Measurements from ENCODE around the gene EEFSEC. TPM values are rescaled to one million over a fixed set of nuclear protein-coding genes. Genes with fewer than 3 reads are reported as not detected.

The EEFSEC gene
- total RNA-seq, 1 donor from 2014 or later = 15.3 TPM

DNA sequence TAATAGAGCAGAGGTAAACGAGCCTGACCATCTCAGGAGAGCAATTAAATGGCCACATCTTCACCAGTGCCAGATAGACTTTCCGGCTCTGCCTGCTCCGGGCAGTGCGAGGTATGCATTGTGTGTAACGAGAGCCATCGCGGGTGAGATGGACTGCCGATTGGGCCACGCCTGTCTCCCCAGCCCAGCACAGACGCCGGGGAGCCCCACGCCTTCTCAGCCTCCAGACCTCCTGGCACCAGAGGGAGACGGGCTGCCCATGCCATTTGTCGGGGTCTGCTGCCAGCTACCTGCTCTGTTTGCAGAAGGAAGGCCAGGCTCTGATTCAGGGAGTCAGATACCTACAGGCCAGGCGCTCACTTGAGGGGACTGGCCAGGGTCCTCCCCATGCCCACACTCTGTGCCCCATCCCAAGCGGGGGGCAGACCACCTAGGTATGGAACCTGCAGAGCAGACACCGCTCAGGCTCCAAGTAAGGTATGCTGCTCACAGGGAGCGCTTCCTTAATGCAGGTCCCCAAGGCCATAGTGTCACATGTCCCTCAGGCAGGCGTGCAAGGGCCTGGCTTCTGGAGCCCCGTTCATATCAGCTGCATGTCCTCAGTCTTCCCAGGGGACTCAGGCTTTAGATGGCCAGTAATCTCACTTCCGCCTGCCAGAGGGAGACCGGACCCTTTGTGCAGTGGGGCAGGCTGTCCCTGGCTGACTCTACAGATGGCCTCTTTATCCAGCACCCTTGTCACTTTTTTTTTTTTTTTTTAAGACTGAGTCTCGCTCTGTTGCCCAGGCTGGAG is 251.2 kb downstream of the EEFSEC start:
- intact Hi-C loops (cut with DNase I) = no loop called here
- Histone ChIP-seq H3K4me3 (no peak overlapping the region), H3K9me3 (no peaks in the 10 kb centered on the region), H3K27ac (no peak overlapping the region), H3K4me1 (no peaks in the 10 kb centered on the region), H3K36me3 (no peaks in the 10 kb centered on the region), H3K27me3 (no peaks in the 10 kb centered on the region)
- no peak for ATAC-seq
- no peak for DNase-seq
- TF ChIP-seq, protein P1, sequence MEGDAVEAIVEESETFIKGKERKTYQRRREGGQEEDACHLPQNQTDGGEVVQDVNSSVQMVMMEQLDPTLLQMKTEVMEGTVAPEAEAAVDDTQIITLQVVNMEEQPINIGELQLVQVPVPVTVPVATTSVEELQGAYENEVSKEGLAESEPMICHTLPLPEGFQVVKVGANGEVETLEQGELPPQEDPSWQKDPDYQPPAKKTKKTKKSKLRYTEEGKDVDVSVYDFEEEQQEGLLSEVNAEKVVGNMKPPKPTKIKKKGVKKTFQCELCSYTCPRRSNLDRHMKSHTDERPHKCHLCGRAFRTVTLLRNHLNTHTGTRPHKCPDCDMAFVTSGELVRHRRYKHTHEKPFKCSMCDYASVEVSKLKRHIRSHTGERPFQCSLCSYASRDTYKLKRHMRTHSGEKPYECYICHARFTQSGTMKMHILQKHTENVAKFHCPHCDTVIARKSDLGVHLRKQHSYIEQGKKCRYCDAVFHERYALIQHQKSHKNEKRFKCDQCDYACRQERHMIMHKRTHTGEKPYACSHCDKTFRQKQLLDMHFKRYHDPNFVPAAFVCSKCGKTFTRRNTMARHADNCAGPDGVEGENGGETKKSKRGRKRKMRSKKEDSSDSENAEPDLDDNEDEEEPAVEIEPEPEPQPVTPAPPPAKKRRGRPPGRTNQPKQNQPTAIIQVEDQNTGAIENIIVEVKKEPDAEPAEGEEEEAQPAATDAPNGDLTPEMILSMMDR (IDR thresholded peaks at IDR 0.05) = no peak

DNA sequence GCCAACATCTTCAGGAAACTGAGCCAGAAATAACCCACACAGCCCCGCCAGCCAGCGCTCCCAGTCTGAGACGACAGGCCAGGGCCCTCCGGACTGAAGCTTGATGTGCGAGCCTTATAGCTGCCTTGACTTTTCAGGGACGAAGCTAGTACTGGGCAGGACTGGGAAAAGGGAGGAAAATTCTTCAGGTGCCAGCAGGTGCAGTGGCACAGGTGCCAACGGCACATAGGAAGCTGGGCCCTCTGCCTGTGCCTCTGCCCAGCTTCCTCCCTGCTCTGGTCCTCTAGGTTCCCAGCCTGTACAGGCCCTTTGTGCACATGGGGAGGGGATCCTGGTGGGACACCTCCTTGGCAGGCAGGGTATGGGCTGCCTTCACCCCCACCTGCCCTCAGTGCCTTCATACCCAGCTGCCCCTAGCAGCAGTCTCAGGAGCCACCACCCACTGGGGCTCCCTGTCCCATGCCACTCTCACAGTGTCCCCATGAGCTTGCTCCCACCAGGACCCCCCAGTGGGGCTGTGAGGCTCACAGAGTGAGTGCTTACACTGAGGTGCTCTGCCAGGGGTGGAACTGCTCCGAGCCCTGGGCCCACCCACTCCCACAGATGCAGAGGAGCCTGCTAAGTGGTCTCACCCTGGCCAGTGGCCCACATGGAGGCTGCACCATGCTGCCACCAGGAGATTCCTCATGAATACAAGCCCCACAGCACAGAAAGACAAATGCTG is 252.4 kb downstream of the EEFSEC start:
- Histone ChIP-seq H3K4me1 (no peaks in the 10 kb centered on the region), H3K4me3 (no peak overlapping the region), H3K27me3 (no peaks in the 10 kb centered on the region), H3K27ac (no peak overlapping the region), H3K9me3 (no peaks in the 10 kb centered on the region), H3K36me3 (no peaks in the 10 kb centered on the region)
- intact Hi-C loops (cut with DNase I) = no loop called here
- TF ChIP-seq, protein P1 (IDR thresholded peaks at IDR 0.05) = no peak
- ATAC-seq (no peak), DNase-seq (no peak)

DNA sequence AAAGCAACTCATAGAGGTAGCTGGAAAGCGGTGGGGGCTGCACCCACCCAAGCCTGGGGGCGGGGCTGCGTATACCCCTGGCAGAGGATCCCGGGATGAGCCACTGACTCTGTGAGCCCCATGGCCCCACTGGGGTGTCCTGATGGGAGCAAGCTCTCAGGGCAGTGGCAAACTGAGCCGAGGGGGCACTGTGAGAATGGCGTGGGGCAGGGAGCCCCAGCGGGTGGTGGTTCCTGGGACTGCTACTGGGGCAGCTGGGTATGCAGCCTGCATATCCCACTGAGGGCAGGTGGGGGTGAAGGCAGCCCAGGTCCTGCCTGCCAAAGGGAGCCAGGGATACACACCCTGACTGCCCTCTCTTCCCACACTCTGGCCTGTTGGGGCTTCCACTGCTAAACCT is 254.0 kb downstream of the EEFSEC start:
- TF ChIP-seq, protein P1 (IDR thresholded peaks at IDR 0.05) = no peak
- DNase-seq = no peak
- intact Hi-C loops (cut with DNase I) = no loop called here

DNA sequence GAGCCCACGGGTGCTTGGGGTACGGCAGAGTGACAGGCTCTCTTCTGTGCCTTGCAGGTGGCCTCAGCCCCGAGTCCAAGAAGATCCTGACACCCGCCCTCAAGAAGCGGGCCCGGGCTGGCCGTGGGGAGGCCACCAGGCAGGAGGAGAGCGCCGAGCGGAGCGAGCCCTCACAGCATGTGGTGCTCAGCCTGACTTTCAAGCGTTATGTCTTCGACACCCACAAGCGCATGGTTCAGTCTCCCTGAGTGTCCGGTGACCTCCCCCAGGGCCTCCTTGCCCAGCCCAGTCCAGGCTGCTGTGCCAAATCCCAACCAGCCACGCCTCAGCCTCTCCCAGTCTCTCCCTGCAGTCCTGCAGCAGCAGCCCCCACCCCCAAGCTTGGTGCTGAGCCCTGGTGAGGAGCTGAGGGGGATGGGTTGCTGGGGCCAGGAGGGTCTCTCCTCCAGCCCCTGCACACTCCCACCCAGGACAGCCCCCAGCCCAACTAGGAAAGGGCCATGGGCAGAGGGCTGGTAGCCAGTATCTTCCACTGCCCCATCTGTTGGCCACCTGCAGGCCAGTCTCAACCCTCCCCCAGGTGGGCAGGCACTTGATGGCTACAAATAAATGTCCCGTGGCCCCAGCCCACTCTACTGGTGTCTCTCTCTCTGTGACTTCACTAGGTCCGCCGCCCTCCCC is 254.9 kb downstream of the EEFSEC start:
- ATAC-seq = no peak
- Histone ChIP-seq H3K4me1 (no peaks in the 10 kb centered on the region), H3K27me3 (no peaks in the 10 kb centered on the region), H3K27ac (no peak overlapping the region), H3K4me3 (no peak overlapping the region), H3K9me3 (no peaks in the 10 kb centered on the region), H3K36me3 (no peaks in the 10 kb centered on the region)
- TF ChIP-seq, protein P1 (IDR thresholded peaks at IDR 0.05) = no peak
- intact Hi-C loops (cut with DNase I) = no loop called here
- no peak for DNase-seq

More for the DNA sequence above, 254.0 kb downstream of the EEFSEC start:
- Histone ChIP-seq H3K4me3 (no peak overlapping the region), H3K27ac (no peak overlapping the region), H3K36me3 (no peaks in the 10 kb centered on the region), H3K9me3 (no peaks in the 10 kb centered on the region), H3K4me1 (no peaks in the 10 kb centered on the region), H3K27me3 (no peaks in the 10 kb centered on the region)
- ATAC-seq = no peak

DNA sequence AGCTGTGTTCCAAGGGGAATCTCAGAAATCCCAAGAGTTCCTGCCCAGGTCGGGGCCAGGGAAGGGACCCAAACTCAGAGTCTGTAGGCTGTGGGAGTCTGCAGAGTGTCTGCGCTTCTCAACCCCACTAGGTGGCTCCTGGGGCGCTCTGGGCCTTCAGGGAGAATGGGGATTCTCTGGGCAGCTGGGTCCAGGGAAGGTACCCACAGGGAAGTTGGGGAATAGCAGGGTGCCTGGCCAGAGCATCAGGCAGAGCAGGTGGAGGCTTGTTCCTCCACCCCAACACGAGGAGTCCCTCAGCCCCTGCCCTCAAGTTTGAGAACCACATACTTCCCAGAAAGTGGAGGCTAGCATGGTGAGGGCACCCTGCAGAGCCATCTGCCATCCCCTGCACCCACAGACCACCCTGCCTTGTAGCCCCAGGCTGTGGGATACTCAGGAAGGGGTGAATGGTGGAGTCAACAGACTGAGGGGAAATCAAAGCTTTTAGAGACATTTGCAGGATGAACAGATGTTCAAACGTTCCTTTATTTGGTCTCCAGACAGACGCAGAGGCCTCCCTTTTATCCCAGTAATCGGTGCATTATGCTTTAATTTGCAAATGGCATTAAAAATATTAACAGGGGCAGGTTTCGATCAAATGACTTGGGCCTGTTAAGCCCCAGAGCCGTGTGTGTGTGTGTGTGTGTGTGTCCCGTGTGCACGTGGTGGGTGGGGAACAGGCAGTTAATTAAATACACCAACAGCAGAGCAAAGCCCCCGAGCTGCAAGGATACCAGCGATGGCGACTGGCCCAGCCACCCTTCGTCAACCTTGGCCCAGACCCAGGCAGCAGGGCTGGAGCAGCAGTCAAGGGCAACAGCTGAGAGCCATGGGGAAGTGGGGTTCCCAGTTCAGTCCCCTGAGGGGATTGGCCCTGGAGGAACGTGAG is 255.7 kb downstream of the EEFSEC start:
- TF ChIP-seq, protein P1 (IDR thresholded peaks at IDR 0.05) = no peak
- Histone ChIP-seq H3K4me1 (no peaks in the 10 kb centered on the region), H3K27me3 (no peaks in the 10 kb centered on the region), H3K36me3 (no peaks in the 10 kb centered on the region), H3K9me3 (no peaks in the 10 kb centered on the region), H3K4me3 (no peak overlapping the region), H3K27ac (no peak overlapping the region)
- intact Hi-C loops (cut with DNase I) = no loop called here
- DNase-seq = no peak
- ATAC-seq = no peak

All from upper lobe of right lung (tissue), 1 donor.